HepG2 (cell line): ENCODE results near the gene PRXL2A. TPM values are rescaled to one million over a fixed set of nuclear protein-coding genes. Genes with fewer than 3 reads are reported as not detected.

ENCODE experiments used
- ATAC-seq: fragments of 200-7000 bp; cut with Tn5 transposase; 3 replicates; pipeline ENCODE4 v1.9.1; 2020; ENCODE audit warnings: mild to moderate bottlenecking, moderate library complexity
- BruUV-seq: library from RNA; stranded (reverse); fragments of 400-500 nt; replicated peaks from 2 replicates; lab custom pipeline; 2021; lab: Mats Ljungman, UMichigan
- CTCF ChIA-PET: fragments of 300-600 bp; formaldehyde crosslinking; extraction: SDS; loops from one replicate; lab custom pipeline; 2021; ENCODE audit warnings: low total read pairs, inconsistent platforms, low intra/inter-chr PET ratio; lab: Yijun Ruan, JAX
- POLR2A ChIA-PET: fragments of 350-600 bp; sonication (Branson Sonifier 250); formaldehyde crosslinking; loops from one replicate; lab custom pipeline; 2020; ENCODE audit warnings: antibody characterized with exemption, inconsistent platforms; lab: Yijun Ruan, JAX
- DNase-seq: peaks from one replicate; pipeline ENCODE4 v3.0.0-alpha.2; 2015; ENCODE audit warnings: low spot score
- FAIRE-seq: peaks from 3 replicates; lab custom pipeline; 2011; peaks lifted over from hg19 to GRCh38; lab: Jason Lieb, UNC
- H2AFZ ChIP-seq: one replicate; pipeline ENCODE4 v1.6.1; 2011; ENCODE audit warnings: low read length, inconsistent platforms
- H3K27ac ChIP-seq: fragments of 300-600 bp; 3 replicates; pipeline ENCODE4 v1.8.0; 2011; ENCODE audit warnings: mixed run types, mild to moderate bottlenecking, mixed read lengths, low read length, inconsistent platforms; ENCODE audit not compliant: insufficient read depth; ENCODE audit errors: extremely low read length
- H3K27me3 ChIP-seq, 2 experiments: fragments of 200-600 bp in 1 of 2; 2 replicates in 1 of 2; 3 replicates in 1 of 2; pipeline versions ENCODE4 v1.6.0 to v1.8.0; 2011; ENCODE audit warnings: low read length in 2 of 2, mild to moderate bottlenecking in 2 of 2, moderate library complexity in 2 of 2, inconsistent platforms in 1 of 2; ENCODE audit not compliant: insufficient read depth in 2 of 2, control insufficient read depth in 1 of 2
- H3K36me3 ChIP-seq, 2 experiments: fragments of 200-600 bp in 1 of 2; replicated peaks in 1 of 2; 2 replicates in 1 of 2; 3 replicates in 1 of 2; pipeline versions ENCODE4 v1.5.1 to v1.8.0; 2011; ENCODE audit warnings: low read length in 2 of 2, inconsistent platforms in 1 of 2; ENCODE audit not compliant: insufficient read depth in 2 of 2, control insufficient read depth in 1 of 2
- H3K4me1 ChIP-seq: 2 replicates; pipeline ENCODE4 v1.5.1; 2012; ENCODE audit warnings: low read length, inconsistent platforms; ENCODE audit not compliant: insufficient read depth
- H3K4me2 ChIP-seq: 2 replicates; pipeline ENCODE4 v1.6.0; 2011; ENCODE audit warnings: low read depth, low read length, inconsistent platforms
- H3K4me3 ChIP-seq, 3 experiments: fragments of 200-600 bp in 1 of 3; sonication (generic), shearing (Covaris generic) in 1 of 3; replicated peaks in 1 of 3; 2 replicates each; pipeline ENCODE4 v1.5.1; 2011 to 2016; ENCODE audit warnings: low read length in 3 of 3, inconsistent platforms in 2 of 3, low read depth in 2 of 3, mild to moderate bottlenecking in 2 of 3, control low read depth in 1 of 3, mixed read lengths in 1 of 3; ENCODE audit not compliant: insufficient read depth in 1 of 3
- H3K79me2 ChIP-seq: one replicate; pipeline ENCODE4 v1.6.1; 2011; ENCODE audit warnings: low read length, inconsistent platforms; ENCODE audit not compliant: insufficient read depth
- H3K9ac ChIP-seq: 2 replicates; pipeline ENCODE4 v1.6.0; 2011; ENCODE audit warnings: mild to moderate bottlenecking, low read depth, low read length, inconsistent platforms; ENCODE audit not compliant: insufficient read depth
- H3K9me3 ChIP-seq: 2 replicates; pipeline ENCODE4 v1.5.1; 2012; ENCODE audit warnings: mild to moderate bottlenecking, low read length
- H4K20me1 ChIP-seq: 2 replicates; pipeline ENCODE4 v1.6.0; 2011; ENCODE audit warnings: inconsistent platforms, mild to moderate bottlenecking, low read length, moderate library complexity; ENCODE audit not compliant: insufficient read depth
- FIP1L1 ChIP-seq: fragments of 200-400 bp; formaldehyde crosslinking; IDR thresholded peaks from 2 replicates; pipeline ENCODE4 v1.6.1; 2018; ENCODE audit warnings: low read depth, mild to moderate bottlenecking, low read length, moderate library complexity, borderline replicate concordance; ENCODE audit not compliant: insufficient read depth
- RBFOX2 ChIP-seq: fragments of 200-400 bp; formaldehyde crosslinking; IDR thresholded peaks from 2 replicates; pipeline ENCODE4 v1.6.1; 2017; ENCODE audit warnings: low read depth, mild to moderate bottlenecking, low read length
- RFXANK ChIP-seq: IDR thresholded peaks from 2 replicates; pipeline ENCODE4 v1.6.1; 2016
- SAP130 ChIP-seq: IDR thresholded peaks from 2 replicates; pipeline ENCODE4 v1.6.1; 2016; ENCODE audit warnings: low read depth
- TBX2 ChIP-seq: sonication (generic); formaldehyde crosslinking; IDR thresholded peaks from 2 replicates; pipeline ENCODE4 v1.5.0; 2020; ENCODE audit warnings: missing genetic modification reagents, mild to moderate bottlenecking, borderline replicate concordance
- TBX3 ChIP-seq: fragments of 450-650 bp; IDR thresholded peaks from 2 replicates; pipeline ENCODE4 v1.6.1; 2017; ENCODE audit warnings: antibody characterized with exemption, mild to moderate bottlenecking, inconsistent platforms, borderline replicate concordance
- ZFX ChIP-seq: sonication (generic); formaldehyde crosslinking; IDR thresholded peaks from 2 replicates; pipeline ENCODE4 v1.4.0; 2020; ENCODE audit warnings: mild to moderate bottlenecking, low read depth, missing genetic modification reagents, moderate library complexity
- WGBS: methylation state at CpG from one replicate; pipeline ENCODE4 v1.1.6; 2017; ENCODE audit warnings: low lambda C conversion rate; 5-methylcytosine and 5-hydroxymethylcytosine counted together
- in situ Hi-C: cut with HindIII; loops from 2 replicates; pipeline ENCODE4 v1.10.0; 2017; ENCODE audit warnings: low pct_unique_long_range_greater_than_20kb; ENCODE audit not compliant: extremely low pct_ligation_motif_present
- intact Hi-C: fragments of 100-400 bp; cut with micrococcal nuclease; formaldehyde crosslinking; loops from one replicate; pipeline ENCODE4 v1.10.0; 2022; ENCODE audit not compliant: unreplicated experiment
- polyA plus RNA-seq, 8 experiments: library from polyadenylated mRNA; depleted of rRNA in 3 of 8; stranded (reverse) in 7 of 8; unstranded in 1 of 8; fragments of >200 nt; fragmentation: Illumina TruSeq in 4 of 8; extraction: Trizol in 4 of 8; gene quantifications; 2 replicates each; pipeline versions ENCODE4 v1.2.1 to v1.2.3, GENCODE V29; 2011 to 2016; ENCODE audit warnings: low read depth in 4 of 8, missing spikeins in 1 of 8, mixed read lengths in 1 of 8; ENCODE audit not compliant: insufficient read depth in 1 of 8
- total RNA-seq, 5 experiments: library from RNA; depleted of rRNA; stranded (reverse); fragments of >200 nt; fragmentation: Illumina TruSeq; extraction: Trizol; gene quantifications; 2 replicates each; pipeline ENCODE4 v1.2.3, GENCODE V29; 2016; ENCODE audit warnings: low read depth in 1 of 5
- TF ChIP-seq, protein P1 (sequence below): sonication (generic); formaldehyde crosslinking; IDR thresholded peaks from 2 replicates; pipeline ENCODE4 v1.8.0; 2022; ENCODE audit warnings: missing genetic modification reagents, mild to moderate bottlenecking, borderline replicate concordance

The PRXL2A gene
- total and polyA plus RNA-seq, 2 of the 13 experiments (the other 11 are each of a cell fraction or from before 2014, with no cell fraction given) = 43.9 to 79.9 TPM

DNA sequence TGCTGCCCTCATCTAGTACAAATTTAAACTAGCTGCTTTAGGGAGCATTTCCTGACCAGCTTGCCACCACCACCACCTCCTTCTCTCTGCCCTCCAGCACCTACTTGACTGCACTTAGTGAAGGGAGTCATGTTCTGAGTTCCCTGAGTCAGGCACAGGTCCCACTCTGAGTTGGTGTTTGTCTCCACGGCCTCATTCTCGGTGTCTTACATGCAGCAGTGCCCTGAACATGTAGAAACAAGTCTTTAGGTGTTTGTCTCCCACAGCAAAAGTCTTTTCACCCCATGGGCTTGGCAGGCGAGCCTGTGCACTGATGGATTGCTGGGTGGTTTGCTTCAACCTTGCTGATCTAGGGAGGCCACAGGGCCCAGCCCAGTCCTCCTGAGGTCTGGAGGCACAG, 62.6 kb downstream of the PRXL2A start:
- ATAC-seq = no peak
- FAIRE-seq = no peak
- no peaks in the 10 kb centered on the region for H3K9me3 ChIP-seq
- in situ Hi-C loops = no loop called here
- H3K79me2 ChIP-seq = peaks cover 98% of the 10 kb centered on the region
- DNase-seq = no peak
- H3K27me3 ChIP-seq = no peaks in the 10 kb centered on the region
- H3K36me3 ChIP-seq = peaks cover 5 to 44% of the 10 kb centered on the region in 2 experiments; a peak in 4 of 5 replicates
- H3K4me3 ChIP-seq = no peak overlapping the region
- H3K27ac ChIP-seq = no peak overlapping the region
- POLR2A ChIA-PET = interaction anchor here (1.4 to 2.6 kb wide), 4 partner anchors 9 to 35 kb away, joined by 3 to 7 read pairs (median 4); no protein-coding TSS in a partner anchor
- intact Hi-C loops = no loop called here
- H3K4me1 ChIP-seq = peaks cover 90% of the 10 kb centered on the region
- H3K4me2 ChIP-seq = no peak overlapping the region
- no peak overlapping the region for H2AFZ ChIP-seq
- CTCF ChIA-PET = no interaction called here
- TF ChIP-seq SAP130 (CRISPR knock-in tag) (no peak), FIP1L1 (no peak), RBFOX2 (no peak), TBX3 (no peak), RFXANK (CRISPR knock-in tag) (no peak), ZFX (CRISPR knock-in tag) (0 out of 2 replicates have a peak, but pooled peaks have one; percentile 2), TBX2 (CRISPR knock-in tag) (no peak)
- TF ChIP-seq, protein P1, sequence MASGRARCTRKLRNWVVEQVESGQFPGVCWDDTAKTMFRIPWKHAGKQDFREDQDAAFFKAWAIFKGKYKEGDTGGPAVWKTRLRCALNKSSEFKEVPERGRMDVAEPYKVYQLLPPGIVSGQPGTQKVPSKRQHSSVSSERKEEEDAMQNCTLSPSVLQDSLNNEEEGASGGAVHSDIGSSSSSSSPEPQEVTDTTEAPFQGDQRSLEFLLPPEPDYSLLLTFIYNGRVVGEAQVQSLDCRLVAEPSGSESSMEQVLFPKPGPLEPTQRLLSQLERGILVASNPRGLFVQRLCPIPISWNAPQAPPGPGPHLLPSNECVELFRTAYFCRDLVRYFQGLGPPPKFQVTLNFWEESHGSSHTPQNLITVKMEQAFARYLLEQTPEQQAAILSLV (CRISPR knock-in tag) = no peak
- peaks cover 36% of the 10 kb centered on the region for H4K20me1 ChIP-seq
- no TSS peak for BruUV-seq
- H3K9ac ChIP-seq = no peak overlapping the region
- WGBS = 100% methylated on average over 3 of the region's 3 CpGs
